EL (cell line): ENCODE data around the gene SULT1C4.
"Not testable (repeated sequence)": the region's sequence is repeated elsewhere in the genome, so short reads cannot be mapped to it uniquely, and the experiment has no call there.

Experiments used
- DNase-seq: peaks from one replicate; pipeline ENCODE4 v3.0.0-alpha.2; 2016

SULT1C4 gene

GRCh38 chr2:108414945-108415344, 37.2 kb downstream of the SULT1C4 start:
- DNase-seq: no peak

GRCh38 chr2:108417254-108417653, 39.5 kb downstream of the SULT1C4 start:
- no peak for DNase-seq

- no peak for DNase-seq
These were observed 40.7 kb downstream of the SULT1C4 start for GRCh38 chr2:108418416-108418815.

- no peak for DNase-seq
These were observed 45.3 kb downstream of the SULT1C4 start for GRCh38 chr2:108423067-108423466.

GRCh38 chr2:108423502-108424251, 45.9 kb downstream of the SULT1C4 start:
- DNase-seq: no peak

- no peak for DNase-seq
These were observed 50.7 kb downstream of the SULT1C4 start for GRCh38 chr2:108428286-108429009.

GRCh38 chr2:108435578-108435977, 57.8 kb downstream of the SULT1C4 start:
- not testable (repeated sequence) for DNase-seq

GRCh38 chr2:108436976-108437375, 59.2 kb downstream of the SULT1C4 start:
- DNase-seq: no peak
